Astrocyte (in vitro differentiated cells and primary cell): Measurements from ENCODE around the gene NSMF. TPM values are rescaled to one million over a fixed set of nuclear protein-coding genes. Genes with fewer than 3 reads are reported as not detected.

ENCODE experiments used
- DNase-seq: peaks from one replicate; pipeline ENCODE4 v3.0.0-alpha.2; 2010; ENCODE audit warnings: low read depth
- FAIRE-seq: peaks from 2 replicates; lab custom pipeline; 2011; peaks lifted over from hg19 to GRCh38; lab: Jason Lieb, UNC
- H2AFZ ChIP-seq: 2 replicates; pipeline ENCODE4 v1.6.0; 2012; ENCODE audit warnings: low read depth, low read length, inconsistent platforms
- H3K27ac ChIP-seq: 2 replicates; pipeline ENCODE4 v1.5.1; 2011; ENCODE audit warnings: low read depth, low read length, inconsistent platforms
- H3K27me3 ChIP-seq: 2 replicates; pipeline ENCODE4 v1.6.0; 2011; ENCODE audit warnings: low read length, inconsistent platforms; ENCODE audit not compliant: insufficient read depth
- H3K36me3 ChIP-seq: 2 replicates; pipeline ENCODE4 v1.5.1; 2011; ENCODE audit warnings: low read length, inconsistent platforms; ENCODE audit not compliant: insufficient read depth
- H3K4me1 ChIP-seq: 2 replicates; pipeline ENCODE4 v1.5.1; 2011; ENCODE audit warnings: low read length, inconsistent platforms; ENCODE audit not compliant: insufficient read depth
- H3K4me2 ChIP-seq: 2 replicates; pipeline ENCODE4 v1.6.0; 2012; ENCODE audit warnings: low read length, inconsistent platforms
- H3K4me3 ChIP-seq: 2 replicates; pipeline ENCODE4 v1.5.1; 2011; ENCODE audit warnings: low read depth, mild to moderate bottlenecking, low read length, inconsistent platforms; ENCODE audit not compliant: insufficient read depth
- H3K79me2 ChIP-seq: 2 replicates; pipeline ENCODE4 v1.6.0; 2012; ENCODE audit warnings: mild to moderate bottlenecking, low read length, inconsistent platforms; ENCODE audit not compliant: insufficient read depth
- H3K9ac ChIP-seq: 2 replicates; pipeline ENCODE4 v1.6.0; 2012; ENCODE audit warnings: mild to moderate bottlenecking, low read length, inconsistent platforms
- H3K9me3 ChIP-seq: 2 replicates; pipeline ENCODE4 v1.5.1; 2012; ENCODE audit warnings: low read depth, mild to moderate bottlenecking, low read length, inconsistent platforms; ENCODE audit not compliant: insufficient read depth
- H4K20me1 ChIP-seq: 2 replicates; pipeline ENCODE4 v1.6.0; 2012; ENCODE audit warnings: low read length, inconsistent platforms; ENCODE audit not compliant: insufficient read depth
- H3K27ac Mint-ChIP-seq: one replicate; pipeline ENCODE4 v1.8.0; 2021; ENCODE audit warnings: mild to moderate bottlenecking, mixed read lengths; ENCODE audit not compliant: unreplicated experiment
- H3K27me3 Mint-ChIP-seq: one replicate; pipeline ENCODE4 v1.8.0; 2021; ENCODE audit warnings: low read depth, mixed read lengths; ENCODE audit not compliant: unreplicated experiment
- H3K36me3 Mint-ChIP-seq: one replicate; pipeline ENCODE4 v1.8.0; 2021; ENCODE audit warnings: low read depth, mixed read lengths; ENCODE audit not compliant: unreplicated experiment
- H3K4me1 Mint-ChIP-seq: one replicate; pipeline ENCODE4 v1.8.0; 2021; ENCODE audit warnings: low read depth, mixed read lengths; ENCODE audit not compliant: unreplicated experiment
- H3K4me3 Mint-ChIP-seq: one replicate; pipeline ENCODE4 v1.8.0; 2021; ENCODE audit warnings: mild to moderate bottlenecking, moderate library complexity, mixed read lengths; ENCODE audit not compliant: unreplicated experiment
- H3K9me3 Mint-ChIP-seq: one replicate; pipeline ENCODE4 v1.8.0; 2021; ENCODE audit warnings: mild to moderate bottlenecking, mixed read lengths; ENCODE audit not compliant: unreplicated experiment
- CTCF ChIP-seq: IDR thresholded peaks from 2 replicates; pipeline ENCODE4 v1.5.1; 2011; ENCODE audit warnings: low read depth, mild to moderate bottlenecking, inconsistent platforms, low read length, moderate library complexity; ENCODE audit not compliant: insufficient read depth
- EZH2 ChIP-seq: IDR thresholded peaks from 2 replicates; pipeline ENCODE4 v1.6.1; 2012; ENCODE audit warnings: mild to moderate bottlenecking, low read length, inconsistent platforms; ENCODE audit not compliant: insufficient read depth
- microRNA-seq: library from miRNA; unstranded; fragments of <30 nt; microRNA quantifications from one replicate; pipeline ENCODE4 v1.2.0, GENCODE V29; 2020
- total RNA-seq: library from RNA; stranded (reverse); gene quantifications from 2 replicates; pipeline ENCODE4 v1.2.1, GENCODE V29; 2021

Gene NSMF
- total RNA-seq, 1 donor from 2014 or later, result 50.5 TPM

- Histone ChIP-seq H3K4me3 (no peak overlapping the region), H4K20me1 (peaks cover 10% of the 10 kb centered on the region), H3K9me3 (no peaks in the 10 kb centered on the region), H3K27me3 (no peaks in the 10 kb centered on the region), H3K36me3 (no peaks in the 10 kb centered on the region), H3K4me2 (no peak overlapping the region), H3K9ac (no peak overlapping the region), H3K27ac (no peak overlapping the region), H3K79me2 (no peaks in the 10 kb centered on the region), H2AFZ (no peak overlapping the region), H3K4me1 (peaks cover 6% of the 10 kb centered on the region)
- no peak for TF ChIP-seq EZH2
- no peak for TF ChIP-seq CTCF
- no peak for DNase-seq
- Mint-ChIP-seq H3K4me1 (no peaks in the 10 kb centered on the region), H3K27me3 (no peaks in the 10 kb centered on the region), H3K36me3 (peaks cover 22% of the 10 kb centered on the region), H3K4me3 (no peak overlapping the region), H3K9me3 (peaks cover 8% of the 10 kb centered on the region), H3K27ac (no peak overlapping the region)
- no peak for FAIRE-seq
Measured at GRCh38 chr9:137397675-137398423, 61.3 kb downstream of the NSMF start.

Small RNA genes within 50 kb of the gene (microRNA-seq; reads per million reads assigned to microRNA genes)
- gene MIR7114, result 11.8 reads per million, percentile 39 among the genes with 10 or more reads in this experiment

Other genes with a start within 250 kb of the NSMF start
- gene RNF208, start 237.1 kb downstream of the NSMF start, total RNA-seq, result 4.3 and 4.9 TPM in 2 replicates
- gene CYSRT1, start 234.2 kb downstream of the NSMF start, total RNA-seq, result 1.2 and 1.3 TPM in 2 replicates
- 0.17 TPM in 1 of 2 replicates, not detected in the other for gene RNF224, start 231.8 kb downstream of the NSMF start, total RNA-seq
- 0.09 TPM in 1 of 2 replicates, not detected in the other for gene SLC34A3, start 228.4 kb downstream of the NSMF start, total RNA-seq
- 188 and 218 TPM in 2 replicates for gene TUBB4B, start 218.0 kb downstream of the NSMF start, total RNA-seq
- not detected in 2 replicates for gene STPG3, start 208.0 kb downstream of the NSMF start, total RNA-seq
- 45.8 and 48.9 TPM in 2 replicates for gene NELFB, start 204.0 kb downstream of the NSMF start, total RNA-seq
- gene TOR4A, start 181.6 kb downstream of the NSMF start, total RNA-seq, result 10.8 and 11.8 TPM in 2 replicates
- 6.9 and 7.3 TPM in 2 replicates for gene NRARP, start 157.1 kb downstream of the NSMF start, total RNA-seq
- gene EXD3, start 36.2 kb downstream of the NSMF start, total RNA-seq, result 8.5 and 9.4 TPM in 2 replicates
- gene NOXA1, start 35.9 kb downstream of the NSMF start, total RNA-seq, result 0.50 and 0.84 TPM in 2 replicates
- gene ENTPD8, start 18.0 kb downstream of the NSMF start, total RNA-seq, result 0.11 TPM in 1 of 2 replicates, not detected in the other
- 2.6 and 2.9 TPM in 2 replicates for gene PNPLA7, start 91.1 kb upstream of the NSMF start, total RNA-seq
- gene MRPL41, start 92.5 kb upstream of the NSMF start, total RNA-seq, result 58.6 and 62.9 TPM in 2 replicates
- gene DPH7, start 119.6 kb upstream of the NSMF start, total RNA-seq, result 34.4 and 35.4 TPM in 2 replicates
- gene ZMYND19, start 131.2 kb upstream of the NSMF start, total RNA-seq, result 31.1 and 34.0 TPM in 2 replicates
- gene ARRDC1, start 146.4 kb upstream of the NSMF start, total RNA-seq, result 13.9 and 14.2 TPM in 2 replicates
- 56.4 and 64.5 TPM in 2 replicates for gene EHMT1, start 159.7 kb upstream of the NSMF start, total RNA-seq